ENCODE results near the gene VIPR2.

DNA sequence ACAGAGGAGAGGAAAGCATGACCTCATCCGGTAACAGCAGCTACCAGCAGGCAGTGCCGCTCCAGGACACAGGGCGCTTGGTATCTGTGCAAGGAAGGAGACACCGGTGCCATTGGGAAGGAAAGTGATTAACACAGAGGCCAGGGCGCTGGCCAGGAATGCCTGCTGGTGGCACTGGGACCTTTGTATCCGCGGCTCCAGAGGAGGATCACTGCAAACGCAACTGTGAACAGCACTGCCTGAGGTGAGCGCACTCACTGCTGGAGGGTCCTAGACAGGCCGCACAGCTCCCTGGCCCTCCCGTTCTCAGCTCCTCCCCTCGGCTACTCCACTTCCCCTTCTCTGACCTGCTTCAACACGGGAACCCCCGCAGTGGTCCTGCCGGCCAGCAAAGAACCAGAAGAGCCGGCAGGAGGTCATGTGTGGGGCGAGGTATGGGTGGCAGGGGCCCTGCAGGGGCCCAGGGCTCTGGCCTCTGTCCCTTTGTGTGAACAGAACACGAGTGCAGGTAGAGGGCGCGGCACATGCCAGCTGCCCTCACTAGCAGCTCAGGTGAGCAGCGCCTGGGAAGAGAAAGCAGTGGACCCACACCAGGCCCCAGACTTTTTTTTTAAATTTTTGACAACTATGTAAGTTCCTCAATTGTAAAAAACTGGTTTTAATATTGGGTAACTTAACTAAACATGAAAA lies 107.6 kb downstream of the VIPR2 start:
- no peak for TF ChIP-seq POLR2A (IDR thresholded peaks at IDR 0.05)
- TF ChIP-seq, protein P1, sequence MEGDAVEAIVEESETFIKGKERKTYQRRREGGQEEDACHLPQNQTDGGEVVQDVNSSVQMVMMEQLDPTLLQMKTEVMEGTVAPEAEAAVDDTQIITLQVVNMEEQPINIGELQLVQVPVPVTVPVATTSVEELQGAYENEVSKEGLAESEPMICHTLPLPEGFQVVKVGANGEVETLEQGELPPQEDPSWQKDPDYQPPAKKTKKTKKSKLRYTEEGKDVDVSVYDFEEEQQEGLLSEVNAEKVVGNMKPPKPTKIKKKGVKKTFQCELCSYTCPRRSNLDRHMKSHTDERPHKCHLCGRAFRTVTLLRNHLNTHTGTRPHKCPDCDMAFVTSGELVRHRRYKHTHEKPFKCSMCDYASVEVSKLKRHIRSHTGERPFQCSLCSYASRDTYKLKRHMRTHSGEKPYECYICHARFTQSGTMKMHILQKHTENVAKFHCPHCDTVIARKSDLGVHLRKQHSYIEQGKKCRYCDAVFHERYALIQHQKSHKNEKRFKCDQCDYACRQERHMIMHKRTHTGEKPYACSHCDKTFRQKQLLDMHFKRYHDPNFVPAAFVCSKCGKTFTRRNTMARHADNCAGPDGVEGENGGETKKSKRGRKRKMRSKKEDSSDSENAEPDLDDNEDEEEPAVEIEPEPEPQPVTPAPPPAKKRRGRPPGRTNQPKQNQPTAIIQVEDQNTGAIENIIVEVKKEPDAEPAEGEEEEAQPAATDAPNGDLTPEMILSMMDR (IDR thresholded peaks at IDR 0.05): no peak
